GM21447 (cell line): ENCODE results near the gene PHOSPHO1.
A peak's percentile ranks its signal among the peaks of the same experiment; 100 is the strongest.
"Not testable (repeated sequence)": the region's sequence is repeated elsewhere in the genome, so short reads cannot be mapped to it uniquely, and the experiment has no call there.

Experiments
- ATAC-seq: cut with Tn5 transposase; IDR thresholded peaks from one replicate; pipeline ENCODE4 v1.9.1; 2021; ENCODE audit not compliant: unreplicated experiment

PHOSPHO1 gene, protein sequence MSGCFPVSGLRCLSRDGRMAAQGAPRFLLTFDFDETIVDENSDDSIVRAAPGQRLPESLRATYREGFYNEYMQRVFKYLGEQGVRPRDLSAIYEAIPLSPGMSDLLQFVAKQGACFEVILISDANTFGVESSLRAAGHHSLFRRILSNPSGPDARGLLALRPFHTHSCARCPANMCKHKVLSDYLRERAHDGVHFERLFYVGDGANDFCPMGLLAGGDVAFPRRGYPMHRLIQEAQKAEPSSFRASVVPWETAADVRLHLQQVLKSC

GRCh38 chr17:49230636-49231562 is at the start of gene PHOSPHO1:
PHOSPHO1 (minus strand) TSS chr17:49230787; CDS start chr17:49226691, 4,096 bp downstream.
- ATAC-seq = peak; percentile 87

GRCh38 chr17:49280061-49280460 is 49.5 kb upstream of the PHOSPHO1 start:
- no peak for ATAC-seq

- not testable (repeated sequence) for ATAC-seq
These were observed 48.9 kb upstream of the PHOSPHO1 start for GRCh38 chr17:49279263-49280015.

- no peak for ATAC-seq
These were observed 47.5 kb upstream of the PHOSPHO1 start for GRCh38 chr17:49278076-49278475.

DNA sequence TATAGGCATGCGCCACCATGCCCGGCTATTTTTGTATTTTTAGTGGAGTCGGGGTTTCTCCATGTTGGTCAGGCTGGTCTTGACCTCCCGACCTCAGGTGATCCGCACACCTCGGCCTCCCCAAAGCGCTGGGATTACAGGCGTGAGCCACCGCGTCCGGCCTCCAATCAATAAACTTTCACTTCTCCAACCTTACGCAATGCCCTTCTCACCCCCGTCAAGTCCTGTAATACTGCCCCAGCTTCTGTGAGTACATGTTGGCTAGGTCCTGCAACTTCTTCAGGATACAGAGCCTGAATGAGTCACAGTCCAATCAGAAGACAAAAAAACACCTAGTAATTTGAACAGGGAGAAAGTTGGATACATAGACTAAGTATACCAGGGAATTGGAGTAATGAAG is 47.1 kb upstream of the PHOSPHO1 start:
- no peak for ATAC-seq

DNA sequence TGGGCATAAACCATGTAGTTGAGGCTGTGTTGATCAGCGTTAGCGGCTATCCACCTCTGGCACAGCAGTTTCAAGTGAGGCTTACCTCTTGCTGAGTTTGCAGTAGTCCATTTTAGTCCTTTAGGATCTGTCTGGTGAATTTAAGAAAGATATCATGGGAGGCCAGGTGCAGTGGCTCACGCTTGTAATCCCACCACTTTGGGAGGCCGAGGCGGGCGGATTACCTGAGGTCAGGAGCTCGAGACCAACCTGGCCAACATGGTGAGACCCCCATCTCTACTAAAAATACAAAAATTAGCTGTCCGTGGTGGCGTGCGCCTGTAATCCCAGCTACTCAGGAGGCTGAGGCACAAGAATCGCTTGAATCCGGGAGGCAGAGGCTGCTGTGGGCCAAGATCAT is 45.4 kb upstream of the PHOSPHO1 start:
- not testable (repeated sequence) for ATAC-seq

GRCh38 chr17:49269356-49269755 is 38.8 kb upstream of the PHOSPHO1 start:
- no peak for ATAC-seq

GRCh38 chr17:49267912-49268311 is 37.3 kb upstream of the PHOSPHO1 start:
- ATAC-seq = no peak

DNA sequence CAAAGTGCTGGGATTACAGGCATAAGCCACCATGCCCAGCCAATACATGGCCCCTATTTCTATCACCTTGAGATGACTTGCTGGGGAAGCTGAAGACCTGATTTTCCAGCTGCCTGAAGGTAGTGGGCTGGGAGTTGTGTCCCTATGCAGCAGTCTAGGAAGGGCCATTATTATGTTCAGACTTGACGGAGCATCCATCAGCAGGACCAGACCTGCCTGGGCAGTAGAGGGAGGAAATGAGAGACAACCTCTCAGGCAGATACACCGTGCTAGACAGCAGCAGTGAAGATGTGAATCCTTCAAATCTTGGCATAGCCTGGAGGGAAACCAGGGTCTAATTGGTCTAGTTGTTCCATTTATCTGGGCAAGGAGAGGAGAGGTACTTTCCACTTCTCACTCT is 35.6 kb upstream of the PHOSPHO1 start:
- no peak for ATAC-seq

- not testable (repeated sequence) for ATAC-seq
These were observed 31.0 kb upstream of the PHOSPHO1 start for GRCh38 chr17:49261540-49261939.

- ATAC-seq = no peak
These were observed 30.3 kb upstream of the PHOSPHO1 start for GRCh38 chr17:49260817-49261291.

- ATAC-seq = no peak
These were observed 29.6 kb upstream of the PHOSPHO1 start for GRCh38 chr17:49260011-49260816.

DNA sequence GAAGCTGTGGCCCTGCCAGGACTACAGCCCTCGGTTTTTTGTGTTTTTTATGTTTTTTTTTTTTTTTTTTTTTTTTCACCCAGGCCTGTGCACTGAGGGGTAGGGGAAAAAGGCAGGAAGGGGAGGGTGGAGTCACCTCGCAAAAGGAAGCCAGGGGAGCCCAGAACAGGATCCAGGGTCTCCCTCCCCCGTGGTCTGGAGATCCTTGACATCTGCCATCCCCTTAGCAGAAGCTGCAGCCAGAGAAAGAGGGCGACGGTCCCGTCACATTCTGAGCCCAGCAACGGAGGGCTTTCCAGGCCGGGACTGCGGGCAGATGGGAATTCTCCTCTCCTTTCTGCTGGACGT is 29.1 kb upstream of the PHOSPHO1 start:
- ATAC-seq = no peak

DNA sequence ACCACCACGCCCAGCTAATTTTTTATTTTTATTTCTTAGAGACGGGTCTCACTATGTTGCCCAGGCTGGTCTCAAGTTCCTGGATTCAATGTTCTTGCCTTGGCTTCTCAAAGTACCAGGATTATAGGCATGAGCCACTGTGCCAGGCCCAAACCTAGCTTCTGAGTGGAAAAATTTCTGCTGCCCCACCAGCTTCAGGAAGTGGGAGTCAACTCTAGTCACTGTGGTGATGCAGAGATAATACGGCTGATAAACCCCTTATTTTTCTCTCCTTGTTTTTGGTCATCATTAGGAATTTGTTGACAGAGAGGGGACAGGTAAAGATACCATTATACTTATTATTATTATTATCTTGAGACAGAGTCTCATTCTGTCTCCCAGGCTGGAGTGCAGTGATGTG is 27.8 kb upstream of the PHOSPHO1 start:
- ATAC-seq = no peak

DNA sequence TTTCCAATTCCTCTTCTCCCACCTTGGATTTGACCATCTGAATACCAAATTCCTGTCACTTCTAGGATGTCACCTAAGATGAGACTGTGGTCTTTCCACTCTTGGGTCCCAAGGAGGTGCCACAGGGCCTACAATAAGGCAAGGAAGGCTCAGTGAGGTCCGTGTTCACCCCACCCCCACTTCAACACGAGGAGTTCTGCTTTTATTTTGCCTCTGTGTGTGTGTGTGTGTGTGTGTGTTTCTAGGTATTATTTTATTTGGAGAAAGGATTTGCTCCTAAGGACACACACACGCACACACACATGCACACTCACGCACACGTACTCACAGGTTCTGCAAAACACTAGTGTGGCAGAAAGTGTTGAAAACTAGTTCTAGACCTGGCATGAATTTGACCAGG is 24.5 kb upstream of the PHOSPHO1 start:
- no peak for ATAC-seq

DNA sequence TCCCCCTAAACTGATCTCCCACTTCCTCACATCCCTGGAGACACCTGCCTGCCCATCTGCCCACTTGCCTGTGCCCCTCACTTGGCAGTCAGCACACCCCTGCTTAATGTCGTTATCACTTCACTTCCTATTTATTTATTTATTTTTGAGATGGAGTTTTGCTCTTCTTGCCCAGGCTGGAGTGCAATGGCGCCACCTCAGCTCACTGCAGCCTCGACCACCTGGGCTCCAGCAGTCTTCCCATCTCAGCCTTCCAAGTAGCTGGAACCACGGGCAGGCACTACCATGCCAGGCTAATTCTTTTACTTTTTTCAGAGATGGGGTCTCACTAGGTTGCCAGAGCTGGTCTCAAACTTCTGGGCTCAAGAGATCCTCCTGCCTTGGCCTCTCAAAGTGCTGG is 23.5 kb upstream of the PHOSPHO1 start:
- ATAC-seq = no peak

- ATAC-seq = no peak
These were observed 21.6 kb upstream of the PHOSPHO1 start for GRCh38 chr17:49252148-49252695.

GRCh38 chr17:49249890-49250522 is 19.4 kb upstream of the PHOSPHO1 start:
- ATAC-seq = no peak

GRCh38 chr17:49249292-49249794 is 18.8 kb upstream of the PHOSPHO1 start:
- ATAC-seq = no peak

- no peak for ATAC-seq
These were observed 17.4 kb upstream of the PHOSPHO1 start for GRCh38 chr17:49247944-49248343.
